Prostate gland (tissue), 2 donors: ENCODE measurements around the gene AMIGO1.

Experiments used
- POLR2A ChIP-seq: fragments of 450-650 bp; IDR thresholded peaks from one replicate; pipeline ENCODE4 v1.6.1; 2016; ENCODE audit warnings: antibody characterized with exemption, mild to moderate bottlenecking
- POLR2AphosphoS5 ChIP-seq: sonication (generic); formaldehyde crosslinking; IDR thresholded peaks from one replicate; pipeline ENCODE4 v1.6.1; 2017; ENCODE audit warnings: antibody characterized with exemption
- TF ChIP-seq, protein P1 (sequence below), 4 experiments: fragments of 200-600 bp in 2 of 4; fragments of 450-650 bp in 2 of 4; sonication (generic) in 2 of 4; IDR thresholded peaks; 1 replicate in 3 of 4; 2 replicates in 1 of 4; pipeline ENCODE4 v1.5.1; 2016 to 2019; ENCODE audit warnings: antibody characterized with exemption in 4 of 4, mild to moderate bottlenecking in 2 of 4, moderate library complexity in 2 of 4

DNA sequence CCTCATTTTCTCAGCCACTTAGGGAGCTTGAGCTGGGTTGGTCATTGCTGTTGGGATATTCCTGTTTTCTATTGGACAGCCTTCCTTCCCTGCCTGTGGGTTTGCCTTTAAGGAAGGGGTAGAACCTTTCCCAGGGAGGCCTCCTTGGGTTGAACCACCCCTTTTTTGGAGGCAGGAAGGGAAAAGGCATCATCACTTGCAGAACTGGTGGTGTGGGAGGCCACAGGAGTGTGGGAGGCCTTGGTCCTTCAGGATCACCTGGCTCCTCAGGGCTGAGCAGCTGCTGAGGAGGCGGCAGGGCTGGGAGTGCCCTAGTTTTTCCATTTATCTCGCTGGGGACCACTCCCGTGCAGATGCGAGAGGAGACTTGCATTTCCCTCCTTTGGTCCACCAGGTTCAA, 16.3 kb downstream of the AMIGO1 start:
- TF ChIP-seq, protein P1, sequence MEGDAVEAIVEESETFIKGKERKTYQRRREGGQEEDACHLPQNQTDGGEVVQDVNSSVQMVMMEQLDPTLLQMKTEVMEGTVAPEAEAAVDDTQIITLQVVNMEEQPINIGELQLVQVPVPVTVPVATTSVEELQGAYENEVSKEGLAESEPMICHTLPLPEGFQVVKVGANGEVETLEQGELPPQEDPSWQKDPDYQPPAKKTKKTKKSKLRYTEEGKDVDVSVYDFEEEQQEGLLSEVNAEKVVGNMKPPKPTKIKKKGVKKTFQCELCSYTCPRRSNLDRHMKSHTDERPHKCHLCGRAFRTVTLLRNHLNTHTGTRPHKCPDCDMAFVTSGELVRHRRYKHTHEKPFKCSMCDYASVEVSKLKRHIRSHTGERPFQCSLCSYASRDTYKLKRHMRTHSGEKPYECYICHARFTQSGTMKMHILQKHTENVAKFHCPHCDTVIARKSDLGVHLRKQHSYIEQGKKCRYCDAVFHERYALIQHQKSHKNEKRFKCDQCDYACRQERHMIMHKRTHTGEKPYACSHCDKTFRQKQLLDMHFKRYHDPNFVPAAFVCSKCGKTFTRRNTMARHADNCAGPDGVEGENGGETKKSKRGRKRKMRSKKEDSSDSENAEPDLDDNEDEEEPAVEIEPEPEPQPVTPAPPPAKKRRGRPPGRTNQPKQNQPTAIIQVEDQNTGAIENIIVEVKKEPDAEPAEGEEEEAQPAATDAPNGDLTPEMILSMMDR (IDR thresholded peaks at IDR 0.05), result no peak
- no peak for TF ChIP-seq POLR2A
- no peak for TF ChIP-seq POLR2AphosphoS5
